GM12878 (cell line): ENCODE data around the gene HS3ST6. TPM values are rescaled to one million over a fixed set of nuclear protein-coding genes. Genes with fewer than 3 reads are reported as not detected.

Experiments
- ATAC-seq: fragments of 200-7000 bp; cut with Tn5 transposase; 3 replicates; pipeline ENCODE4 v1.9.1; 2020; ENCODE audit warnings: mild to moderate bottlenecking, moderate library complexity
- BruUV-seq: library from RNA; stranded (reverse); fragments of 400-500 nt; replicated peaks from 2 replicates; lab custom pipeline; 2021; lab: Mats Ljungman, UMichigan
- CTCF ChIA-PET: fragments of 300-600 bp; sonication (Branson Sonifier 250); formaldehyde crosslinking; extraction: SDS; loops from one replicate; lab custom pipeline; 2021; ENCODE audit warnings: inconsistent platforms; lab: Yijun Ruan, JAX
- POLR2A ChIA-PET: fragments of 350-600 bp; formaldehyde crosslinking; extraction: SDS; loops from one replicate; lab custom pipeline; 2021; ENCODE audit warnings: inconsistent platforms; lab: Charles Lee
- RAD21 ChIA-PET: fragments of 300-600 bp; sonication (Branson Sonifier 250); formaldehyde crosslinking; loops from one replicate; lab custom pipeline; 2023; ENCODE audit warnings: antibody characterized with exemption; ENCODE audit not compliant: unreplicated experiment; lab: Charles Lee
- SMC1A ChIA-PET: fragments of 300-600 bp; sonication (Branson Sonifier 250); formaldehyde crosslinking; loops from one replicate; lab custom pipeline; 2023; ENCODE audit not compliant: unreplicated experiment, uncharacterized antibody; lab: Charles Lee
- DNase-seq: peaks from one replicate; pipeline ENCODE4 v3.0.0-alpha.2; 2011; ENCODE audit warnings: low read depth, low spot score
- FAIRE-seq: peaks from 3 replicates; lab custom pipeline; 2011; peaks lifted over from hg19 to GRCh38; lab: Jason Lieb, UNC
- H2AFZ ChIP-seq: 2 replicates; pipeline ENCODE4 v1.6.0; 2011; ENCODE audit warnings: low read depth, low read length, control low read depth; ENCODE audit not compliant: control insufficient read depth
- H3K27ac ChIP-seq: 2 replicates; pipeline ENCODE4 v1.5.1; 2011; ENCODE audit warnings: control low read depth; ENCODE audit not compliant: control insufficient read depth, insufficient read depth
- H3K27me3 ChIP-seq, 2 experiments: replicated peaks in 1 of 2; 2 replicates each; pipeline versions ENCODE4 v1.6.0 to v1.6.1; 2011; ENCODE audit warnings: low read length in 1 of 2; ENCODE audit not compliant: control insufficient read depth in 2 of 2, insufficient read depth in 2 of 2
- H3K36me3 ChIP-seq, 2 experiments: 2 replicates each; pipeline ENCODE4 v1.5.1; 2011; ENCODE audit warnings: low read length in 1 of 2; ENCODE audit not compliant: control insufficient read depth in 2 of 2, insufficient read depth in 2 of 2
- H3K4me1 ChIP-seq: 2 replicates; pipeline ENCODE4 v1.6.1; 2011; ENCODE audit warnings: mild to moderate bottlenecking, low read length, moderate library complexity, mixed read lengths; ENCODE audit not compliant: control insufficient read depth, insufficient read depth
- H3K4me2 ChIP-seq: 2 replicates; pipeline ENCODE4 v1.6.0; 2011; ENCODE audit warnings: control low read depth; ENCODE audit not compliant: control insufficient read depth, insufficient read depth
- H3K4me3 ChIP-seq: fragments of 200-600 bp; sonication (generic); 2 replicates; pipeline ENCODE4 v1.5.1; 2016
- H3K79me2 ChIP-seq: 2 replicates; pipeline ENCODE4 v1.6.0; 2011; ENCODE audit warnings: low read length; ENCODE audit not compliant: control insufficient read depth, insufficient read depth
- H3K9ac ChIP-seq: 2 replicates; pipeline ENCODE4 v1.8.0; 2011; ENCODE audit warnings: low read length, control low read depth, mixed read lengths; ENCODE audit not compliant: control insufficient read depth, insufficient read depth
- H3K9me3 ChIP-seq: replicated peaks from 3 replicates; pipeline ENCODE4 v1.5.1; 2011; ENCODE audit warnings: mild to moderate bottlenecking, low read length; ENCODE audit not compliant: control insufficient read depth, insufficient read depth
- H4K20me1 ChIP-seq: 2 replicates; pipeline ENCODE4 v1.6.0; 2011; ENCODE audit not compliant: control insufficient read depth, insufficient read depth
- BCL11A ChIP-seq: IDR thresholded peaks from 2 replicates; pipeline ENCODE4 v1.6.1; 2011; ENCODE audit warnings: low read depth, low read length
- BCL3 ChIP-seq: IDR thresholded peaks from 2 replicates; pipeline ENCODE4 v1.6.1; 2011; ENCODE audit warnings: borderline replicate concordance, low read depth, mild to moderate bottlenecking, moderate library complexity, low read length; ENCODE audit not compliant: insufficient read depth, poor library complexity, severe bottlenecking
- CBX5 ChIP-seq: sonication (generic); IDR thresholded peaks from 2 replicates; pipeline ENCODE4 v1.6.1; 2016; ENCODE audit warnings: low read depth, moderate library complexity, mild to moderate bottlenecking, inconsistent platforms
- CHD1 ChIP-seq: IDR thresholded peaks from 2 replicates; pipeline ENCODE4 v1.6.1; 2012; ENCODE audit warnings: low read depth, low read length, improper control_type of control experiment
- EZH2 ChIP-seq: IDR thresholded peaks from 2 replicates; pipeline ENCODE4 v1.6.1; 2012; ENCODE audit warnings: low read depth, mild to moderate bottlenecking, control low read depth, inconsistent platforms, low read length, borderline replicate concordance; ENCODE audit not compliant: control insufficient read depth
- IRF4 ChIP-seq: IDR thresholded peaks from 2 replicates; pipeline ENCODE4 v1.6.1; 2011; ENCODE audit warnings: low read depth, low read length
- MAX ChIP-seq: IDR thresholded peaks from 2 replicates; pipeline ENCODE4 v1.6.1; 2012; ENCODE audit warnings: low read depth, low read length, improper control_type of control experiment
- MXI1 ChIP-seq: fragments of 150-350 bp; IDR thresholded peaks from 2 replicates; pipeline ENCODE4 v1.6.1; 2011; ENCODE audit warnings: low read depth, mild to moderate bottlenecking, inconsistent platforms, low read length, improper control_type of control experiment
- NFYA ChIP-seq: IDR thresholded peaks from 2 replicates; pipeline ENCODE4 v1.6.1; 2011; ENCODE audit warnings: low read depth, mild to moderate bottlenecking, low read length, improper control_type of control experiment, borderline replicate concordance
- NRF1 ChIP-seq: conservative IDR thresholded peaks from 2 replicates; pipeline ENCODE4 v1.6.1; 2011; ENCODE audit warnings: mild to moderate bottlenecking, low read depth, low read length, improper control_type of control experiment
- PKNOX1 ChIP-seq: fragments of 450-650 bp; IDR thresholded peaks from 2 replicates; pipeline ENCODE4 v1.6.1; 2016; ENCODE audit warnings: mild to moderate bottlenecking
- SIN3A ChIP-seq: IDR thresholded peaks from 2 replicates; pipeline ENCODE4 v1.6.1; 2012; ENCODE audit warnings: low read depth, low read length, improper control_type of control experiment
- SMARCA5 ChIP-seq: fragments of 450-650 bp; IDR thresholded peaks from 2 replicates; pipeline ENCODE4 v1.6.1; 2017; ENCODE audit warnings: mild to moderate bottlenecking
- SMC3 ChIP-seq: IDR thresholded peaks from 2 replicates; pipeline ENCODE4 v1.6.1; 2011; ENCODE audit warnings: low read length, improper control_type of control experiment, borderline replicate concordance
- SP1 ChIP-seq: IDR thresholded peaks from one replicate; pipeline ENCODE4 v1.6.1; 2011; ENCODE audit warnings: low read depth, low read length
- STAT1 ChIP-seq: fragments of 450-650 bp; conservative IDR thresholded peaks from 2 replicates; pipeline ENCODE4 v1.6.1; 2014; ENCODE audit warnings: antibody characterized with exemption, mild to moderate bottlenecking
- TCF3 ChIP-seq: IDR thresholded peaks from 2 replicates; pipeline ENCODE4 v1.6.1; 2012; ENCODE audit warnings: low read depth, mild to moderate bottlenecking, low read length, borderline replicate concordance; ENCODE audit not compliant: insufficient read depth
- USF1 ChIP-seq: IDR thresholded peaks from 2 replicates; pipeline ENCODE4 v1.6.1; 2011; ENCODE audit warnings: borderline replicate concordance, low read depth, mild to moderate bottlenecking, moderate library complexity, mixed read lengths, low read length; ENCODE audit not compliant: insufficient read depth; ENCODE audit errors: extremely low read length
- ZSCAN29 ChIP-seq: fragments of 450-650 bp; IDR thresholded peaks from 2 replicates; pipeline ENCODE4 v1.6.1; 2017; ENCODE audit warnings: mild to moderate bottlenecking, moderate library complexity
- WGBS: methylation state at CpG from one replicate; pipeline ENCODE4 v1.1.6; 2016; ENCODE audit warnings: low lambda C conversion rate; ENCODE audit not compliant: insufficient replicate concordance, insufficient coverage; ENCODE audit errors: missing lambda C conversion rate; 5-methylcytosine and 5-hydroxymethylcytosine counted together
- in situ Hi-C: fragments of 300-500 bp; cut with MboI; formaldehyde crosslinking; loops from 9 replicates; pipeline ENCODE4 v1.14.3; 2018; ENCODE audit warnings: mixed read lengths
- intact Hi-C: fragments of 100-400 bp; cut with micrococcal nuclease; formaldehyde crosslinking; loops from one replicate; pipeline ENCODE4 v1.14.2; 2022; ENCODE audit not compliant: unreplicated experiment
- polyA plus RNA-seq, 11 experiments: library from polyadenylated mRNA; depleted of rRNA in 4 of 11; unstranded in 6 of 11; stranded (reverse) in 5 of 11; fragments of >200 nt; fragmentation: Nextera tagmentation in 4 of 11; fragmentation: Illumina TruSeq in 1 of 11; extraction: Ambion mirVana in 4 of 11; extraction: Trizol in 1 of 11; gene quantifications; 1 replicate in 1 of 11; 2 replicates in 10 of 11; pipeline versions ENCODE4 v1.2.1 to v1.2.3, GENCODE V29; 2011 to 2016; ENCODE audit warnings: inconsistent platforms in 2 of 11, missing spikeins in 2 of 11, low read depth in 1 of 11
- total RNA-seq, 4 experiments: library from RNA; depleted of rRNA in 3 of 4; stranded (reverse); fragments of >200 nt in 3 of 4; fragmentation: Illumina TruSeq in 1 of 4; extraction: Trizol in 1 of 4; gene quantifications; 2 replicates each; pipeline versions ENCODE4 v1.2.1 to v1.2.3, GENCODE V29; 2013 to 2021

Gene HS3ST6
- total and polyA plus RNA-seq, 10 of the 15 experiments (the other 5 are each of a cell fraction or from before 2014, with no cell fraction given): not detected

GRCh38 chr16:1906846-1907165, 11.4 kb downstream of the HS3ST6 start:
- Histone ChIP-seq H3K4me1 (no peaks in the 10 kb centered on the region), H3K9ac (no peak overlapping the region), H3K79me2 (no peaks in the 10 kb centered on the region), H3K36me3 (no peaks in the 10 kb centered on the region), H3K4me2 (no peak overlapping the region), H4K20me1 (no peaks in the 10 kb centered on the region), H3K27ac (no peak overlapping the region), H2AFZ (no peak overlapping the region), H3K27me3 (no peaks in the 10 kb centered on the region; a peak in 1 of 4 replicates), H3K9me3 (no peaks in the 10 kb centered on the region), H3K4me3 (no peak overlapping the region)
- no peak for DNase-seq
- no TSS peak for BruUV-seq
- ChIA-PET RAD21 (no interaction called here), POLR2A (no interaction called here), CTCF (no interaction called here), SMC1A (no interaction called here)
- ATAC-seq: no peak
- intact Hi-C loops (no loop called here), in situ Hi-C loops (no loop called here)
- TF ChIP-seq BCL3: no peak
- TF ChIP-seq NRF1: no peak
- TF ChIP-seq USF1: no peak
- no peak for TF ChIP-seq MXI1
- TF ChIP-seq SIN3A: no peak
- TF ChIP-seq STAT1: no peak
- no peak for TF ChIP-seq EZH2
- no peak for TF ChIP-seq BCL11A
- no peak for TF ChIP-seq NFYA
- no peak for TF ChIP-seq CBX5
- no peak for TF ChIP-seq CHD1
- no peak for TF ChIP-seq TCF3
- TF ChIP-seq SP1: no peak
- TF ChIP-seq SMC3: no peak
- no peak for TF ChIP-seq PKNOX1
- no peak for TF ChIP-seq SMARCA5
- no peak for TF ChIP-seq ZSCAN29
- no peak for TF ChIP-seq IRF4
- TF ChIP-seq MAX: no peak
- 11% methylated on average over 5 of the region's 5 CpGs for WGBS
- FAIRE-seq: no peak
